GM21737 (cell line): ENCODE measurements around the gene LMAN2.

Source experiments
- ATAC-seq: cut with Tn5 transposase; IDR thresholded peaks from one replicate; pipeline ENCODE4 v1.9.1; 2021; ENCODE audit warnings: mild to moderate bottlenecking, moderate library complexity; ENCODE audit not compliant: unreplicated experiment

The LMAN2 gene, protein sequence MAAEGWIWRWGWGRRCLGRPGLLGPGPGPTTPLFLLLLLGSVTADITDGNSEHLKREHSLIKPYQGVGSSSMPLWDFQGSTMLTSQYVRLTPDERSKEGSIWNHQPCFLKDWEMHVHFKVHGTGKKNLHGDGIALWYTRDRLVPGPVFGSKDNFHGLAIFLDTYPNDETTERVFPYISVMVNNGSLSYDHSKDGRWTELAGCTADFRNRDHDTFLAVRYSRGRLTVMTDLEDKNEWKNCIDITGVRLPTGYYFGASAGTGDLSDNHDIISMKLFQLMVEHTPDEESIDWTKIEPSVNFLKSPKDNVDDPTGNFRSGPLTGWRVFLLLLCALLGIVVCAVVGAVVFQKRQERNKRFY

DNA sequence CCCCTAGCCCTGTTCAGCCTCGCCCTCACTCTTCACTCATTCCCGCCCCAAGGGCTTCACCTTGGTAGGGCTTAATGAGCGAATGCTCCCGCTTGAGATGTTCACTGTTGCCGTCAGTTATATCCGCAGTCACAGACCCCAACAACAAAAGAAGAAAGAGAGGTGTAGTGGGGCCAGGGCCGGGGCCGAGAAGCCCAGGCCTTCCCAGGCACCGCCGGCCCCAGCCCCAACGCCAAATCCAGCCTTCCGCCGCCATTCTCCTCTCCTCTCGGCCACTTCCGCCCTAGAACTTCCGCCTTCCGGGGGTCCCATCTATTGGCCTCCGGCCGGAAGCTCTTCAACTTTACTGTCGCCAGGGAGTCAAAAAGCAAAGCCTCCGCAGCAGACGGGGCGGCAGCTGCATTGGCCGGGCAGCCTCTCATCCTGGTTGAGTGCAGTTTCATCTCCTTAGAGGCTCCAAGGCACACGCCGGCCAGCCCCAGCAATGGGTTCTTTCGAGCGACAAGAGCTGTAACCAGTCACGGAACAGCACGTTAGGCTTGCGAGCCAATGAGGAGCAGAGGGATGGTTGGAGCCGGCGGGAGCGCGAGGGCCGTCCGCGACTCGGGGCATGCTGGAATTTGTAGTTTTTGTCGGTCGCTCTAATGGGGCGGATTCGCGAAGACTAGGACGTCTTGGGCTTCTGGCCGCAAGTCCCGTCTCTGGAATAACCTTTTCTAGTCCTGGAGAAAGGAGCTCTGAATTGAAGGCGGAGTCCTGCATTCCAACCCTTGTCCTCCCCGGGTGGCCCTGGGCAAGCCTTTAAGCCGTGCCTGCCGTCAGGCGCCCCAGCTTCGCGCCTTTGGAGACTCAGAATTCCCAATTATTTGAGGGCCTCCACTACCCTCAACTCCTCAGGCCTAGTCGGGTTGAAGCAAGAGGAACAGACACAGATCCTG lies at the start of gene LMAN2:
Gene LMAN2, minus strand, starts transcription at position 277 of the 938 bp plus-strand sequence. Its CDS starts 21 bp downstream, at position 256.
- peak; percentile 92 for ATAC-seq

DNA sequence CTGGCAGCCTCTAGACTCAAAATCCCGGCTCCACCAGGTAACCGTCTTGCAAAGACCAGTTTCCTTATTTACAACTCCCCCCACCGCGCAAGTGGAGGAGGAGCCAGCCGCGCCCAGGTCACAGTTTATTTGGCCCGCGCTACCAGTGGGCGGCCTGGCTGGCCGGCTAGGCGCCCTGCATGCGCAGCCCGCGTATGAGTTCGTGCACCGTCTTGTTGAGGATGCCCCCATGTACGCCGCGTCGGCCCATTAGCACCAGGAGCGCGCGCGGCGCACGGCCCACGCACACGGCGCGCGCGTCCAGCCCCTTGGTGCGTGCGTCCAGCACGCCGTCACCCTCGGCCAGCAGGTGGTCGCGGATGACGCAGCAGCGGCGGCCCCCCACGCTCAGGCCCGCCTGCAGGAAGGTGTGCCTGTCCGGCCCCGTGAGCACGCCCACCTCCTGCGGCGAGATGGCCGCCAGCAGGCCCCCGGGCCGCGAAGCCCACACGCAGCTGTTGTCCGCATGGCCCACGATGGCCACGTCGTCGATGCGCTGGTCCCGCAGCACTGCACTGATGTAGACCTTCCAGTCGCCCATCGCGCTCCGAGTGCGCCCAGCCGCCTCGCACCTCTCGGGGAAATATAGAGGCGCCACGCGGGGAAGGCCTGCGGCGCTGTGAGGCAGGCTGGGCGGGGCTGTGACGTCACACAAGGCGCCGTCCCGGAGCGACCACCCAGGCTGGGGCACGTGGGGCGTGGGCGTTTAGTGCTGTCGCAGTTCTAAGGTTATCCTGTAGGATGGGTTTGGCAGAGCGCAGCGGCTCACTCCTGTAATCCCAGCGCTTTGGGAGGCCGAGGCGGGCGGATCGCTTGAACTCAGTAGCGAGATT lies 48.8 kb upstream of the LMAN2 start, which contains the start of gene PFN3:
Gene PFN3, minus strand, starts transcription at position 665 of the 872 bp plus-strand sequence. Its CDS starts 85 bp downstream, at position 580.
- ATAC-seq, result no peak

- no peak for ATAC-seq
These were observed 46.5 kb upstream of the LMAN2 start for GRCh38 chr5:177397875-177398390.

DNA sequence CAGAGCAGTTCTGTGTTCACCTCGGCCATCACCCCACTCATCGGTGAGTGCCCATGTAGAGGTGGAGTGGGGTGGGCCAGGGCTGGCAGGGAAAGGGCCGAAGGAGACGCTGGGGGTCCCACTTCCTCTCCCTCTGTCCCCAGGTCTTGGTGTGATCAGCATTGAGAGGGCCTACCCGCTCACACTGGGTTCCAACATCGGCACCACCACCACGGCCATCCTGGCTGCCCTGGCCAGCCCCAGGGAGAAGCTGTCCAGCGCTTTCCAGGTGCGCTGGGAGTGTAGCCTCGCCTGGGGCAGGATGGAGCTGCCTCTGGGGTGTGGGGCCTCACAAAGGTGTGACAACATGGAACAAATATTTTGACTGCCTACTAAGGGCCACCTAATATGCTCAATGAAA lies 45.3 kb upstream of the LMAN2 start:
- ATAC-seq, result no peak

DNA sequence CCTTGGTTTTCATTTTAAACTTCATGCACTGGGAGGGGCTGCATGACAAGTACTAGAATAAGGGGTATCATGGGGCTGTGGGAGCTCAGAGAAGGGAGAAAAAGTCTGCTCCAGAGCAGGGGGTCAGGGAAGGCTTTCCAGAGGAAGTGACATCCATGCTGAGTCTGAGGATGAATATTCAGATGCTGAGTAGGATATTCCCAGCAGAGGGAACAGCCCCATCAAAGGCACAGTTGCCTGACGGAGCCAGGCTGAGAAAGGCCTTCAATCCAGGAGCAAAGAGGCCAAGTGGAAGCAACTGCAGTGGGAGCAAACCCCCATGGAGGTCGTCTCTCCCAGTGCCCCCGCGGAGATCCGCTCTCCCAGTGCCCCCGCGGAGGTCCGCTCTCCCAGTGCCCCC lies 44.6 kb upstream of the LMAN2 start:
- ATAC-seq, result no peak

DNA sequence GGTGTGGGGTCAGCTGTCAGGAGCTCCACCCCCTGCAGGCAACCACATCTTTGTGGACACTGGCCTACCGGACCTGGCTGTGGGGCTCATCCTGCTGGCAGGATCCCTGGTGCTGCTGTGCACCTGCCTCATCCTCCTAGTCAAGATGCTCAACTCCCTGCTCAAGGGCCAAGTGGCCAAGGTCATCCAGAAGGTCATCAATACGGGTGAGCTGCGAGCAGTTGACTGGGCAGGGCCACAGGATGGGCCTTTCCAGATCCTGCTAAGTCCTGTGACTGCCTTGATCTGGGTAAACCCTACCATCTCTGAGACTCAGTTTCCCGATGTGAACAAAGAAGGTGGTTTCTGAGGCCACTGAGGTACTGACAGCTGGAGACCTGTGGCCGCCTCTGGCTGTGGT lies 42.5 kb upstream of the LMAN2 start:
- ATAC-seq, result no peak

DNA sequence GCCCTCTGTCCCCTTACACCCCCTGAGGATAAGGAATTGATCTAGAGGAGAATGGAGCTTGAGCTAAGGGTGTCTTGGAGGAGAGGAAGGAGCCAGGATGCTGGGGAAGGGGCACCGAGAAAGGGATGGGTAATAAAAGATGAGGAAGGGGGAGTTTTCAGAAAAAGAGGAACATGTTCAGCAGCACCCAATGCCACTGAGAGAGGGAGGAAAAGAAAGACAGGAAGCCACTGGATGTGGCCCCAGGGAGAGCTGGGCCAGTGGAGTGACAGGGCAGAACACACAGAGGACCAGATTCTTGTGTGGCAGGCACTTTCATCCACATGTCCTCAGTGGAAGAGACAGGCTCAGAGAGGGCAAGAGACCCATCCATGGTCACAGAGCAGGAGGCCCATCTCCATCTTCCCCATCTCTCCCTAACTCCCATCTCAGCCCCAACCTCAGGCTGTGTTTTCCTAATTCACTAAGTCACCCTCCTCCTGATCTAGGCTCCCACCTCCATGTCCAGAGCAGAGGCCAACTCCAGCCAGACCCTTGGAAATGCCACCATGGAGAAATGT lies 41.8 kb upstream of the LMAN2 start:
- no peak for ATAC-seq

DNA sequence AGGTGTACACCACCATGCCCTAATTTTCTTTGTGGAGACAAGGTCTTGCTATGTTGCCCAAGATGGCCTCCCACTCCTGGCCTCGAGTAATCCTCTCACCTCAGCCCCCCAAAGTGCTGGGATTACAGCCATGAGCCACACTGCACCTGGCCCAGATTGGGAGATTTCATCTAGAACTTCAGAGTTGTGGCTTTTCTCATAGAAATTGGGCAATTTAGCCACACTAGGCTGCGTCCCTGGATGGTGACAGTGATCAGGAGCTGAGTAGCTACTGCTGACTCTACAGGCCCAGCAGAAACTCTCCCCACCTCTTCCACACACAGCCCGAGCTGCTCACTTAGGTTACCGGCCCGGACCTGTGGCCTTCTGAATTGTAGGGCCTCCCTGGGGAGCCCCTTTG lies 41.3 kb upstream of the LMAN2 start:
- ATAC-seq, result no peak

GRCh38 chr5:177390363-177391300 lies 39.2 kb upstream of the LMAN2 start:
- ATAC-seq, result peak; percentile 56

DNA sequence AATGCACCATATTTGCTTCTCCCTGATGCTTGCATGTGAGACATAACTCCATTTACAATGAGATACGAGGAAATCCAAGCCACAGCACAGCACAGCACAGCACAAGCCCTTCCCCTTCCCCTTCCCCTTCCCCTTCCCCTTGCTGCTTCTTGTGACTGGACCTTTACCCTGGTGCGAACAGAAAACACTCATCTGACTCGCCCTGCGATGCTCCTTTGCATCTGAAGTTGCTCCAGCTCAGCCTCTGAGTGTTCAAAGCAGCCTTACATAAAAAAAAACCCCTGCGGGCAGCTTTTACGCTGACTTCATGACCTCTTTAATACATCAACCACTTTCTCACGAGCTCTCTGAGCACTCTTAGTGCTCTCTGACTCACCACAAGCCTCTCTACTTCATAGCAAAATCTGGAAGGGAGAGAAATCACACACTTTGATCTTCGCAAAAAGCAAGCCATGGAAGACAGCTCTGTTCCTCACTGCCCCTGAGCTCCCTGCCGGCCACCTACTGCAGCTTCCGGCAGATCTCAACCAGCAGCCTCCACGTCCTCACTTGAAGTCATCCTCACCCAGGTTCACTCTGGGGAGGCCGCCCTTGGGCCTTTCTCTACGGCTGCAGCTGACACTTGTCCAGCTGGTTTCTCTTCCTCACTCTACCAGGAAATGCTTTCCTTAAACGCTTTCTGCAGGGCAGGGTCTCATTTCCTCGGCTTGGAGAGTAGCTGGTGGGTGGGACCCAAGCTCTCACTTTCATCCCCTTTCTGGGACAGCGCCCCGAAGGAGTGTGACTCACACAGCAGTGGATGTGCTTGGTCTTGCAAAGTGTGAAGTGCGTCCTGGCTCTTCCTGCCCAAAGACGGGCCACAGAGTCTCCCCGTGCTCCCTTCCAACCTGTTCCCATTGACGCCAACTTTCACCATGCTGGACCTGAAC lies 38.0 kb upstream of the LMAN2 start:
- ATAC-seq, result no peak

DNA sequence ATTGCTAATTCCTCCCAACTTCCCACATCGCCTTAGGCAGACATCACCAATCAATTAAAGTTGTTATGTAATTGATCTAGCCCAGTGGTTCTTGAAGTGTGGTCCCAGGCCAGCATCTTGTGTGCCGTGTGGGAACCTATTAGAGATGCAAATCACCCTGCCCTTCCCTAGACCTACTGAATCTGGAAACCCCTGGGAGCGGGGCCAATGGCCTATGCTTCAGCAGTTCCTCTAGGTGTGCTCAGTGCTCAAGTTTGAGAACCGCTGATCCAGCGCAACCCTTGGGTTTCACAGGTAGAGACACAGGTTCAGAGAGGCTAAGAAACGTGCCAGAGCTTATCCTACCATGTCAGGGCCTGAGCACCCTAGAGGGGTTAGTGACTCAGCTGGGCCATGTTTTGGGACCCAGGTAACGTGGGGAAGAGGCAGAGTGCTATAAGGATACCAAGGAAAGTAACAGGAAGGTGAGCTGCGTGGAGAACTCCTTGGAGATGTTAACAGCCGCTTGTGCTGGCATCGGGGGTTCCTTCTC lies 37.1 kb upstream of the LMAN2 start:
- ATAC-seq, result no peak

DNA sequence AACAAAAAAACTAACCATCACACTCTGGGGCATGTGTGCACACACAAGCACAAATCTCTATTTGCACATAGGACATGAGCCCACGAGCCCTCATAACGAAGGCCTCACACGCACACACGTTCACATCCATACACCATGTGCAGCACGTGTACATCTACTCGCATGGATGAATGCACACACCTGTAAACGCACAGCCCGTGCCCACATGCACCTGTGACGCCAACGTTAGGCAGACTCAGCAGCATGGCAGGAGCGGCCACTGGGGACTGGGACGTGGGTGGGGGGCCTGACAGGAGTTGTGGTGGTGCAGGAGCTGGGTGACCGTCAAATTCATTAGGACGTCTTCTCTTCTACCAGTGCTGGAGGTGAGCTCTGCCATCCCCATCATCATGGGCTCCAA lies 35.9 kb upstream of the LMAN2 start:
- no peak for ATAC-seq

DNA sequence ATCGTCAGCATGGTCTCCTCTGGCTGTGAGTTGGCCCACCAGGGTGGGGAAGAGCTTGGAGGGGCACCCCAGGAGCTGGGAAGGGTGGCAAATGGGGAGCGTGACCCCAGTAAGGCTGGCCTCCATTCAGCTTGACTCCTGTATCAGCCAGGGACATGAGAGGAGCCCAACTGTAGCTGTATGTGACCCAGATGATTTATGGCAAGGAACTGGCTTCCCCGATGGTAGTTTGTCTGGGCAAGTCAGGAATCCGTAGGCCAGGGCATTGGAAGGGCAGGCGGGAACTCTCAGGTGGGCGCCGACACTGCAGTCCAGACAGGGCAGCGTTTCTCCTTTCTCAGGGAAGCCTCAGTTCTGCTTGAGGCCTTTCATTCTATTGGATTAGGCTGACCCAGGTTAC lies 35.1 kb upstream of the LMAN2 start:
- no peak for ATAC-seq

- no peak for ATAC-seq
These were observed 34.3 kb upstream of the LMAN2 start for GRCh38 chr5:177385720-177386119.

DNA sequence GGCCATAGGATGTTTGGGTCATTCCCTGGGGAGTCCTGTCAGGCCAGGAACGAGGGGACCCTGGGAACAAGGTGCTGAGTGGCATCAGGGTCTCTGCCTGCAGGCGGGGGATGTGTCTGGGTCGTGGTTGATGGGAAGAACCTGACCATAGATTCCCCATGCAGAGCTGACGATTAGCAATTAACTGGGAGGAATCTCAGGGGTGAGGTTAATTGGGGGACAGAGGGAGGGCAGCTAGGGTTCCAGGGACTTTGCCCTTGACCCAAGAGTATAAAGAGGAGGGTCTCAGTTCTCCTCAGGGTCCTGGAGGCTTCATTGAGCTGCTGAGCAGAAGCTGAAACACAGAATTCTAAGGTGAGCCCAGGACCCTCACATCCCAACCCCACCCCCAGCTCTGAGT lies 32.7 kb upstream of the LMAN2 start, which contains the start of gene SLC34A1:
Gene SLC34A1, plus strand, starts transcription at position 301 of the 400 bp plus-strand sequence. CDS start 1,308 bp downstream, outside the sequence.
- no peak for ATAC-seq

GRCh38 chr5:177383181-177383580 lies 31.7 kb upstream of the LMAN2 start:
- no peak for ATAC-seq

DNA sequence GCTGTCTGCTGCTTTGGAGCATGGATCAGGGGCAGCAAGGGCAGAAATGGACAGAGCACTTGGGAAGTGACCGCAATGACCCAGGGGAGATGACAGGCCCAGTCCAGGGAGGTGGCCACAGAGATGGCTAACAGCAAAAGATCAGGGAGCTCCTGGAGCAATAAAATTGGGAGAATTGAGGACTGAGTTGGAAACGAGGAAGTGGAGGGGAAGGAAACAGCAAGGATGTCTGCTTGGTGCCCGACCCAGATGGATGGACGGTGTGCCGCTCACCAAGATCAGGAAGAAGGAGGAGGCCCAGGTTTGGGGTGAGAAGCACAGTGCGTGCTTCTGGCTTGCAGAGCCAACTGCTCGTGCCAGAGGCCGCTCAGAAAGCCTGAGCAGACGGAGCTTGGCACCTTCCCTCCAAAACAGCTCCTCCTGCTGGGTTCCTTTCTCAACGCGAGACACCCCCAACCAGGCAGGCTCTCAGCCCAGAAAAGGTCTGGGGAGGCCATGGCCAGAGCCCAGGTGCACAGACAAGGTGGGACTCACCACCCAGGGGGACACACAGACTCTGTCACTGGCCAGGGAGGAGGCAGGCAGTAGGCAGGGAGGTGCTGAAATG lies 31.1 kb upstream of the LMAN2 start:
- ATAC-seq, result no peak
